OCI-LY3 (cell line): ENCODE data around the gene ALDH1A1.

Experiments used
- CTCF ChIP-seq: fragments of 200-600, 300-600 bp; sonication (generic); IDR thresholded peaks from 2 replicates; pipeline ENCODE4 v1.5.1; 2014; ENCODE audit warnings: antibody characterized with exemption, low read length, low read depth
- EZH2phosphoT487 ChIP-seq: fragments of 200-600 bp; shearing (Covaris generic); IDR thresholded peaks from 2 replicates; pipeline ENCODE4 v1.6.1; 2018; ENCODE audit warnings: antibody characterized with exemption, mixed run types, low read depth

- TF ChIP-seq CTCF (no peak), EZH2phosphoT487 (no peak)
Measured at GRCh38 chr9:72935595-72935994, 17.3 kb downstream of the ALDH1A1 start.
